GM19397 (cell line): Measurements from ENCODE around the gene TAB2.
"Not testable (repeated sequence)": the region's sequence is repeated elsewhere in the genome, so short reads cannot be mapped to it uniquely, and the experiment has no call there.

Experiments
- ATAC-seq: cut with Tn5 transposase; IDR thresholded peaks from one replicate; pipeline ENCODE4 v1.9.1; 2021; ENCODE audit warnings: mild to moderate bottlenecking, moderate library complexity; ENCODE audit not compliant: unreplicated experiment

TAB2 gene

GRCh38 chr6:149438855-149439254 lies 121.3 kb downstream of the TAB2 start:
- no peak for ATAC-seq

DNA sequence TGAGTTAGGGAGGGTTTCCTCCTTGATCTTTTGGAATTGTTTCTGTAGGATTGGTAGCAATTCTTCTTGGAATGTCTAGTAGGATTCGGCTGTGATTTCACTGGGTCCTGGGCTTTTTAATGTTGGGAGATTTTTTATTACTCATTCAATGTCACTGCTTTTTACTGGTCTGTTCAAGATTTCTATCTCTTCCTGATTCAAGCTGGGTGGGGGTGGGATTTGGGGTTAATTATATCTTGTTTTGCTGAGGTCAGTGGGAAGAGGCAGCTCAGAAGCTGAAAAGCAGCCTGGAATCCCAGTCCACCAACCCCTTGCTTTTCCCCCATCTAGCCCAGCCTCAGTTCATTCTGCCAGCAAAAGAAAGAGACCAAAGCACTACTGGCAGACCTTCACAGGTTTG lies 122.1 kb downstream of the TAB2 start:
- no peak for ATAC-seq

DNA sequence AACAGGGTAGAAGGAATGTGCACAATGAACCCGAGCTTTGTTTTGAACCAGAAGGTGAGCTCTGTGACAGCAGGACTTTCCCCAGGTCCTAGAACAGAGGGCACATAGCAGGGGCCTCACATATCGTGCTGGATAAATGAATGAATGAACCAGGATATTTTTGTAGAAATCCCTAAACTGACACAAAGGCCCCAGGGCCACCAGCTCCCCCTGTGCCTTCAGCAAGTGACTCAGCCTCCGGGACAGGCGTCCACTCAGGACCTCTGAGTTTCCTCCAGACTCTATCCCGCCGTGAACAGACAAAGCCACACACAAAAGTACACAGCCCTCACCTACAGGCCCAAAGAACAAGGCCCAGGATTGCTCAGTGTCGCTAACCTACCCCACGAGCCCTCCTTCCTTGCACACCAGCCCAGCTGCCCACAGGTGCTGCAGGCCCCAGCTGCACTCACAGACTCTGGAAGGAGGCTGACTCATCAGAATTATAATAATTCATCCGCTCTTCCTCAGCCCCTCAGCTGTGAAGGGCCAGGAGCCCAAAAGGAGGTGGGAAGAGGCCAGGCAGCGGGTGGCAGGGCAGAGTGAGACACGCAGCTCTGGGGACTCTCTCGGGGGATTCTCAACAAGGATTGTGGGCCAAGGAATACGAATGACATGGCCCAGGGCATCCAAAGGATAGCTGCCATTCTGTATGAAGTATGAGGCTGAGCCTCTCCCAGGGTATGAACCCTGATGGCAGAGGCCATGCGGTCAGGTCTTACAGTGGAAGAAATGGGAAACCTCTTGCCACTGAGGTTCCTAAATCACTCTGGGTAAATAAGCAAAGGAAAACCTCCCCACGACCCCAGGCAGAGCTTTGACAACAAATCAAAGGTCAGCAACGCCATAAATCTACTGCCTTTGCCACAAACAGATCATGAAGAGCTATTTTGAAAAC lies 123.5 kb downstream of the TAB2 start:
- ATAC-seq, result no peak

GRCh38 chr6:149441740-149442139 lies 124.2 kb downstream of the TAB2 start:
- ATAC-seq, result no peak

DNA sequence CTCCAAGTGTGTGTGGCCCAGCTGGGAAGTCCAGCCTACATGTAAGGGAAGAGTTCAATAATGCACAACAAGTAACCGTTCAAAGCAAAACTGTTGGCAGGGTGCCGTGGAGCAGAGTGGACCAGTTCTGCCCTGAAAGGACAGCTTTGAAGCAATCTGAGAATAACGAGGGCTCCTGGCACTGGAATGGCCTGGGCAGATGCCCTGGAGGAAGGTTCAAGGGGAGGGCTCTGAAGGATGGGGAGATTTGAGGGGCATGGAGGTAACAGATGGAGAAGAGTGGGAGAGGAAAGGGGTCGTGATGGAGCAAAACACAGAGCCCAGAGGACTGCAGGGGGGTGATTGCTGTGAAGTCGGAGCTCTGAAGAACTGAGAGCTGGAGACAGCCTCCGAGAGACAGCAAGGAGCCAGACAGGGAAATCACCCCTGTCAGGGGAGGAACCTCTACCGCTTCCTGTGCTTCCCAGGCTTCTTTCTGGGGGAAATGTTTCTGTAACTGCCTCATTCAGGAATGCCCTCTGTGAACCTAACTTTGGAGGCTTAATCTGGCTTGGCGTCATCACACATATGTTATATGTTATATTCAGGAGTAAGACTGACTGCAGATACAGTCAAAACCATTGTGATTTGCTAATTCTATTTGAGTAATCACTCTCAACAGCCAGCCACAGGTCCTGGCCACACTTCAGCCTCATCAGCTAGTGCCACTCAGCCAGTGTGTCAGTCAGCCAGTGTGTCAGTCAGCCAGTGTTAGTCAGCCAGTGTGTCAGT lies 126.1 kb downstream of the TAB2 start:
- no peak for ATAC-seq

GRCh38 chr6:149444360-149445094 lies 127.0 kb downstream of the TAB2 start:
- ATAC-seq, result not testable (repeated sequence)

DNA sequence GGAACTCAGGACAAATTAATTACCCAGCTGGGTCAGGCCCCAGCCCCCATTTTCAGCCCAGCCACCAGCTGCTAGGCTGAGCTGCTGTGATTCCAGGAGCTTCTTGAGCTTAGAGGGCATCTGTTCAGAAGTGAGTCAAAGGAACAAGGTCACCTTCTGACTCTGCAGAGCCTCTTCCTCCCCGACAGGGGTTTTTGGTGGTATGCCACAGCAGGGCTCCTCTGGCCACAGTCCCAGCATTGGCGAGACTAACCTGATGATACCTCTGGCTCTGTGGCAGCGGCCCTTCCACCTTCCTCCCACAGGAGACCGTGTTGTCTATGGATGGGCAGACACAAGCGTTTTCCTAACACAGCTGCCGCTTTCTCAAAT lies 127.6 kb downstream of the TAB2 start:
- ATAC-seq, result no peak

GRCh38 chr6:149445573-149445972 lies 128.1 kb downstream of the TAB2 start:
- no peak for ATAC-seq

GRCh38 chr6:149446791-149447376 lies 129.4 kb downstream of the TAB2 start:
- ATAC-seq, result no peak

GRCh38 chr6:149448821-149449453 lies 131.4 kb downstream of the TAB2 start:
- ATAC-seq, result no peak

GRCh38 chr6:149449831-149450678 lies 132.5 kb downstream of the TAB2 start:
- ATAC-seq, result no peak

- ATAC-seq, result no peak
These were observed 133.3 kb downstream of the TAB2 start for GRCh38 chr6:149450679-149451375.

- no peak for ATAC-seq
These were observed 134.0 kb downstream of the TAB2 start for GRCh38 chr6:149451376-149452036.

- no peak for ATAC-seq
These were observed 134.8 kb downstream of the TAB2 start for GRCh38 chr6:149452037-149452939.

DNA sequence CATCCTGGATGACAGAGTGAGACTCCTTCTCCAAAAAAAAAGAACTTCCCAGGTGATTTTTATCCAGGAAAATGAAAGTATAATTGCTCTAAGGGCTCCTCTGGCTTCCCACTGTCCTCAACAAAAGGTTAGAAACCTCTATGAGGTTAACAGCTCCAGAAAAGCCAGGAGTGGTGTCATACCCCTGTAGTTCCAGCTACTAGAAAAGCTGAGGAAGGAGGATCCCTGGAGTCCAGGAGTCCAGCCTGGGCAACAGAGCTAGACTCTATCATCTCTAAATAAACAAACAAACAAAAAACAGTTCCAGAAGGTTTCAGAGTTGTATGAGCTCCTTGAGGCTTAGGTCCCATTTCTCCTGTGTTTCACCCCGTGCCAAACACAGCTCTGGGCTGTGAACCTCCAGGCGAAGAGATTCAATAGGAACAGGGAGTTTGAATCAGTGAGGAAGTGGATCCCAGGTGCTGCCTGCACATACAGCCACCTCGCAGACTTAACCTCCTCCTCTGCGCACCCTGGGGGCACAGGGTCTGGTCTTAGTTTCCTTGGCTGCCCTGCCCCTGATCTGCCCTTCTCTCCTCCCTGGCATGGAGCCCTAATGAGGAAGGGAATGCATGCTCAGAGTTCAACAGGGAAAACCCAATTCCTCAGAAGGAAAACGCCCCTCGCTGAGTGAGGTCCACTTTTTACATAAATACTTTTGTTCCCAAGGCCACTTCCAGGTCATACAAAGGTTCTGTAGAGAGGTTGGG lies 136.3 kb downstream of the TAB2 start:
- no peak for ATAC-seq

DNA sequence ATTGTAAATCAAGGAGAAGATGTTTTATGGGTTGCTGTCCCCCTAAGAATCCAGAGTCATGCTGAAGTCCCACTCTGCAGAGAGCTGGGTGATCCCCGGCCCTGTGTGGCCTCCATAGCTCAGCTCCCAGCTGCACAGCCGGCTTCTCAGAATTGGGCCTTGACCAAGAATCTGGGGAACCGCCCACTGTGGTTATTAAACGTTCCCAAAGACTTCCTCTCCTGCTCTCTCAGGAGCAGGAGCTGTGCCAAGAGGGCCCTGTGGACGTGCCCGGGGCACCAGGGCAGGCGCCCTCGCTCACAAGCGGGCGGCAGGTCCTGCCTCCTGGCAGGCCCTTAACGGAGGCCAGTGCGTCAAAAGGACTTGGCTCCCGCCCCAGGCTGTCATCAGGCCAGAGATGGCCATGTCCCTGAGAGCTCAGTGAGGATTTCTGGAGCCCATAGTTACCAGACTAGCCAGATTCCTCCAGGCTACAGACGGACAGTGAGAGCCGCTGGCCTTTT lies 136.9 kb downstream of the TAB2 start:
- no peak for ATAC-seq
